A673 (cell line): ENCODE results near the gene PFKP.
A peak's percentile ranks its signal among the peaks of the same experiment; 100 is the strongest.

Experiments
- EZH2 ChIP-seq: fragments of 200-600 bp; sonication (generic); IDR thresholded peaks from 2 replicates; pipeline ENCODE4 v1.6.1; 2017; ENCODE audit warnings: borderline replicate concordance, low read depth, mild to moderate bottlenecking, mixed read lengths, antibody characterized with exemption, low read length; ENCODE audit not compliant: poor library complexity, severe bottlenecking
- TF ChIP-seq, protein P1 (sequence below): fragments of 300-800, 200-600 bp; sonication (generic); conservative IDR thresholded peaks from 2 replicates; pipeline ENCODE4 v1.5.1; 2017; ENCODE audit warnings: low read depth, mild to moderate bottlenecking, antibody characterized with exemption, low read length, moderate library complexity, mixed read lengths

- TF ChIP-seq, protein P1, sequence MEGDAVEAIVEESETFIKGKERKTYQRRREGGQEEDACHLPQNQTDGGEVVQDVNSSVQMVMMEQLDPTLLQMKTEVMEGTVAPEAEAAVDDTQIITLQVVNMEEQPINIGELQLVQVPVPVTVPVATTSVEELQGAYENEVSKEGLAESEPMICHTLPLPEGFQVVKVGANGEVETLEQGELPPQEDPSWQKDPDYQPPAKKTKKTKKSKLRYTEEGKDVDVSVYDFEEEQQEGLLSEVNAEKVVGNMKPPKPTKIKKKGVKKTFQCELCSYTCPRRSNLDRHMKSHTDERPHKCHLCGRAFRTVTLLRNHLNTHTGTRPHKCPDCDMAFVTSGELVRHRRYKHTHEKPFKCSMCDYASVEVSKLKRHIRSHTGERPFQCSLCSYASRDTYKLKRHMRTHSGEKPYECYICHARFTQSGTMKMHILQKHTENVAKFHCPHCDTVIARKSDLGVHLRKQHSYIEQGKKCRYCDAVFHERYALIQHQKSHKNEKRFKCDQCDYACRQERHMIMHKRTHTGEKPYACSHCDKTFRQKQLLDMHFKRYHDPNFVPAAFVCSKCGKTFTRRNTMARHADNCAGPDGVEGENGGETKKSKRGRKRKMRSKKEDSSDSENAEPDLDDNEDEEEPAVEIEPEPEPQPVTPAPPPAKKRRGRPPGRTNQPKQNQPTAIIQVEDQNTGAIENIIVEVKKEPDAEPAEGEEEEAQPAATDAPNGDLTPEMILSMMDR: 0 out of 2 replicates have a peak, but pooled peaks have one; percentile 17
- no peak for TF ChIP-seq EZH2
Observed at GRCh38 chr10:3162533-3162932, 95.2 kb downstream of the PFKP start.
